AG08395 (cell line): Measurements from ENCODE around the gene SREBF2.

ENCODE experiments used
- DNase-seq: peaks from one replicate; pipeline ENCODE4 v3.0.0; 2012; ENCODE audit warnings: mixed read lengths, low spot score

SREBF2 gene

DNA sequence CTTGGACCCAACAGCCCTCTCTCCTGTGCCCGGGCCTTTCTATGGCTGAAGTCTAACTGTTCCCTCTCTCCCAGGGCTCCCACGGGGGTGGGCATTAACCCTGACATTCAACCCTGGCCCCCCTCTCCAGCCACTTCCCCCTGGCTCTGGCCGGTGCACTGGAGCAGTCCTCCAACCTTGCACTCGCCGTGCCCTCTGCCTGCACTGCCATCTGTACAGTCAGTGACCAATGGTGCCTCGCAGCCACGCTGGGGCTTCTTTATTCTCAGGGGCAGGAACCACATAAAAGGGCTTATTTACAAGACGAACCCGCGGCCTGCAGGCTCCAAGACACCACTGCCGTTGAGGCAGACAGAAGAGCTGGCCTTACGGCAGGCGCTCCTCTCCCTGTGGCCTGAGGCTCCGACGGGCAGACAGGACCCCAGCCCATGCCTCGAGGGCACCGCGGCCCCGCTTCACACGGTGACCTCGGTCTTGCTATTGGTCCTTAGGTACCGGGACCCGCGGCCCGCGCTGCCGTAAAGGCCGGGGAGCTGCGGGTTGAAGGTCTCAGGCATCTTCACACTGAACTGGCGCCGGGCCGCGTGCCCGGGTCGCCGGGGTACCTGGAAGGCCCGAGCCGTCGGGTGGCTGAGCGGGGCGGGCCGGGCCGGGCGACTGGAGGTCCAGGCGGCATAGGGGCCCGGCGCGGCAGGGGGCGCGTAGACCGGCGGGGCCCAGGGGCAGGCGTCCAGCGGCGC lies 76.6 kb downstream of the SREBF2 start:
- no peak for DNase-seq

DNA sequence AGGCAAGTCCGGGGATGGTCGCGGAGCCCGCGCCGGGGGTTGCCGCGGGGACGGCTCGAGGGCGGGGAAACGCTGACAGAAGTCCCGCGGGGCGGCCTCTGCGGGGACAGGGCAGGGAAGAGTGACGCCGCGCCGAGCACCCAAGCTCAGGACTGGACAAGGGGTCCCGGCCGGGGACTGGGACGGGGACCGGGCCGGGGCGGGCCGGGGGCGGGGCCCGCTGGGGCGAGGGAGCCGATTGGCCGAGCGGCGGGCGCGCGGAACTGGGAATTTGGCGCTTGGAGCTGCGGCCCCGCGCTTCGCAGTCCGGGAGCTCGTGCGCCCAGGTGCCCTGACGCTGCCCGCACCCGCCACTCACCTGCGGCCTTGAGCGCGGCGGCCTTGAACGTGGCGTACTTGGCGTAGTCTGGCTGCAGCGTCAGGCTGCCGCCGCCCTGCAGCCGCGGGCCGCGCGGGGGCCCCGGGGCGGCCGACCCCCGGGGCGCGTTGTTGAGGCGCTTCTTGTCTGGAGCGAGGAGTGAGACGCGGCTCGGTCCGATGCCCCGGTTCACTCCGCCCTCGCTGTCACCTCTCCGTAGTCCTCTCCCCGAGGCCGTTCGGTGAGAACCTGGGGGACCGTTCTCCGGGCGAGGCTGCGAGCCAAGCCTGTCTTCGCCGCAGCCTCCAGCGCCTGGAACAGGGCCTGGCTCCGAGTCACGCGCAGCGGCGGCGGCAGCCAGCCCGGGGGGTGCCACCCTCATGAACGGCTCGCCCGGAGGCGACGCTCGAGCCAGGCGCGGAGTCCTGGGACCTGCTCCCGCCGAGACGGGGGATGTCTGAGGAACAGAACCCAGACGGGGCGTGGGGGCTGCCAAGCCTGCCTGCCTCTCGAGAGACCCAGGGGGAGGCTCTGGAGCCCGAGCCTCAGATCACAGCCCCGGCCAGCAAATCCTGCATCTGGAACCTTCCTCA lies 77.4 kb downstream of the SREBF2 start:
- peak; percentile 56 for DNase-seq

DNA sequence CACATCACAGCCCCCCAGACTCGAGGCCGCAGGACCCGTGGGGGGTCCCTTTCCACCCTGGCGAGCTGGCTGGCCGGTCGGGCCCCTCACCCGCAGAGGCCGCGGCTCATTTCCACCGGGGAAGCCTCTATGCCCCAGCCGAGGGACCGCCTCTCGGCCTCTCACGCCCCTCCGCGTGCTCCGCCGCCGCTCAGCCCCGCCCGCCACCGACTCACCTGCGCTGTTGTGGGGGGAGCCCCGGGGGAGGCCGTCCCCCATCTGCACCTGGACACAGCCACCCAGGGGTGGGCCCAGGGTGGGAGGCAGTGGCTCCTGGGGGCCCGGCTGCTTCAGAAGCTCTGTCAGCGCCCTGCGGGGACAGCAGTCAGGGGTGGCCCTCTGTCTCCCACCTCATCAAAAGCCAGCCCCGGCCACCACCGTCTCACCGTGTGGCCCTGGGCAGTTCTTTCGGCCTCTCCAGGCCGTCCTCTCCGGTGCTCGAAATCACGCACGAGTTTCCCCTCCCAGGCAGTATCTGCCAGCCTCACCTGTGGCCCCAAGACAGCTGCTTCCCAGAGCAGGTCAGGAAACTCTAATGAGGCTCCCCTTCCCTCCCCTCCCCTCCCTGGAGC lies 78.2 kb downstream of the SREBF2 start:
- no peak for DNase-seq

DNA sequence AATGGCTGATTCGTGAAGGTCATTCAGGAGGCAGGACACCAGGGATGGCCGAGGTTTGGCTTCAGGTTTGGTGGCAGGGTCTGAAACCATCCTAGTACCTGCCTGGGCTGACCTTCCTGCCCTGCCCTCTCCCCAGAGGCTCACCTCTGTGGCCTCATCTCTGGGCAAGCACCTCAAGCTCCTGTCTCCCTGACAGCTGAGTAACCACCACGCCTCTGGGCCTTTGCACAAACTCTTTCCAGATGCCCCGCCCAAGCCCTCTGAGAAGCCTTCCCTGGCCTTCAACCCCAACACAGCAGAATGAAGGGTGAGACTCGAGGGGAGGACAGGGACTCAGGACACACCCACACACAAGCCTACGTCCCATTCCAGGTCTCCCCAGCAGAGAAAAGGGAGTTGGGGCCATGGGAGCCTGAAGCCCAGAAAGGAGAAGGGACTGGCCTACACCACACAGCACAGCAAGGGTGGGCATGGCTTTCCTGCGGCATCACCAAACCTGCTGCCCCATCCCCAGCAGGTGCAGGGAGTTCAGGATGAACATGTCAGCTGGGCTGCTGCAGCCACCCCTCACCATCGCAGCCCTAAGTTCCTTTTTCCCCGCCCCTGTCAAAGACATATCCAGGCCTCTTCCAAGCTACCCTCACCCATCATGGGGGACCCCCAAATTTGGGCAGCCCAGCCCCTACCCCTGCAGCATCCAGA lies 79.6 kb downstream of the SREBF2 start:
- no peak for DNase-seq

DNA sequence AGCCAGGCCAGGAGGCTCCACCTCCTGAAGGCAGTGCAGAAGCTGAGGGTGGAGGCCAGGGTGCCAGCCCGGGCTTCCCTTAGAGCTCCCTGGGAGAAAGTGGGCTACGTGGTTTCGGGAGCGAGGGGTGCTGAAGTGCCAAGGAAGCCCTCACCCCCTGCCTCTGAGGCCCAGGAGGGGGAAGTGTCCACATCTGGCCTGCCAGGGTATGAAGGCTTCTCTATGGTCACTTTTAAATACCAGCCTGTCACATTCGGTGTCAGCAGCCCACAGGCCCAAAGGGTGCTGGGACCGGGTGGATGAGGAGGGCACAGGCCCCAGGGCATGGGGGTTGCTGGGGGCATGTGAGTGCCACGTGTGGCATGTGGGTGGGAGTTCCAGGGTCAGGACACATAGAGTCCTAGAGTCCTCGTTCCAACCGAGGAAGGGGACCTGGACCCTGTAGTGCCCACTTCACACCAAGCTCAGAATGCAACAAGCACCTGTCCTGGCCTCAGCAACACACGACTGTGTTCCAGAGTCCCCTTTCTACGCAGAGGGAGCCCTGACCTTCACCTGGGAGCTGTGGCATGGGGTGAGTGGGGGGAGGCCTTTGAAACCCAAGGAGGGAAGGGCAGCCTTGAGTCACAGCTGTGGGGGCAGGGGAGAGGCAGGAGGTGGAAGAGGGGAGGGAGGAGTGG lies 80.3 kb downstream of the SREBF2 start:
- DNase-seq = no peak

DNA sequence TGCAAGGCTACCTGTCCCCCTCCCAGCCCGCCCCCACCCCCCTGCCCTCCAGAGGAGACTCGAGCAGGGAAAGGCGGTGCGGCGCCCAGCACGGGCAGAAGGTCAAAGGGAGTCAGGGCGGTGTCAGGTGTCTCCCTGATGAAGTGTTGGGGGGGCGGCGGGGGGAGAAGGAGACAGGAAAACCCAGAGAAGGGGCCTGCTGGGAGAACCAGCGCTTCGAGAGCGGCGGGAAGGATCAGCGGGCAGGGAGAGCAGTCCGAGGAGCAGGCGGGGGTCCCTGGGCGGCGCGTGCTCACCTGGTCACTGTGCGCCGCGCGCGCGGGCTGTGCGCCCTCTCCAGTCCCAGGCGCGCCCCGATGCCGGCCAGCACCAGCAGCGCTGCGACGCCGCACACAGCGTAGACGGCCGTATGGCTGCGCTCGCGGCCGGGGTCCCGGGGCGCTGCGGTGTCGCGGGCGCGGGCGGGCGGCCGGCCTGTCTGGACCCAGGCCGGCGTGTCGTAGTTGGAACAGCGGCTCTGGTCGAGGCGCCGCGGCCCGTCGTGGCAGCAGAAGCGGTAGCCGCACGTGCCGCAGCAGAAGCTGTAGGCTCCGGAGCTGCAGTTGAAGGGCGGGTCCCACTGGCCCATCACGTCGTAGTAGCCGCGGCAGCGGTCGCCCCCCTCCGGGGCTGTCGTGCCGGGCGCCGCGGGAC lies 81.1 kb downstream of the SREBF2 start:
- no peak for DNase-seq

DNA sequence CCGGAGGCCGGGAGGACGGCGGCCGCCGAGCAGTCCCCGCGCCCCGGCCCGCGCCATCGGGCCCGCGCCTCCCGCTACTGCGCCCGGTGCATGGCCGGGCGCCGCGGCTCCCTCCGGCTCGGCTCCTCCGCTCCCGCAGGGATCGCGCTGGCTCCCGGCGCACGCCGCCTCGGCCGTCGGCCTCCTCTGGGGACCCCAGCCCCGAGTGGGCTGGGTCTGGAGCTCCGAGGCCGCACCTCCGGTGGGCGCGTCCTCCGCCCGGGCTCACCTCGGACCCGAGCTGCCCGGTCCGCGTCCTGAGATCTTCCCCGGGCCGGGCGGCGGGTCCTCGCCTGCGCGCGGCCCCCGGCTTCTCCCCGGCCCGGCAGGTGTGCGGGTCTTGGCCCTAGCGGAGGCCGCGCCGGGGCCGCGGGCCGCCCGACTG lies 81.7 kb downstream of the SREBF2 start:
- DNase-seq = no peak

DNA sequence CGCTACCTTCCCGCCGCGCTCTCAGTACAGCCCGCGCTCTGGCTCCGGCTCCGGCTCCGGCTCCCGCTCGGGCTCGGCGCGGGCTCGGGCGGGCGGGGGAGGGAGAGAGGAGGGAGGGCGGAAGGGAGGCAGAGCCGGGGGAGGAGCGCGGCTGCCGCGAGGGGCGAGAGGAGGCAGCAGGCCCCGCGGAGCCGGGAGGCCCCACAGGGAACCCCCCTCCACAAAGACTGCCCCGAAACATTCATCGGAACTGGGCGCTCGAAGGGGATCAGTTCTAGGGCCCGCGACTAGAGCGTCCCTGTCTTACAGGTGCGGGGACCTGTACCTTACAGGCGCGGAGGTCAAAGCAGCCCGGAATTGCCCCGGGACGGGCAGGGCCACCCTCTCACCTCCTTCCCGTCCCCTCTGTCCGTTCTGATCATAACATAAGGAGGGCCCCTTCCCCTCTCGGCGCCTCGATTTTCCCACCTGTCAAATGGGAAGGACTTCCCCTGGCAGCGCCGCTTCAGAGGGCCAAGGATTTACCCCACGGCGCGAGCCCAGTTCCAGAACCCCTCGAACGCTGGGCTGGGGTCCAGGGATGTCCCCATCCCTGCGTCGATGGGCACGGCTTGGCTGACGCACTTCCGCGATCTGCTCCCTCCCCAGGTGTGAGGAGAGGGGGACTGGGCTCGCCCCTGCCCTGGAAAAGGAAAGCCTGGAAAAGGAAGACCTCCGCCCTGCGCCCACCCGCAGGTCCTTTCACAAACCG lies 82.3 kb downstream of the SREBF2 start, which contains the start of gene SHISA8:
SHISA8 (minus strand) TSS at position 40 of the 751 bp plus-strand sequence. CDS start 407 bp downstream, outside the sequence.
- peak; percentile 34 for DNase-seq

DNA sequence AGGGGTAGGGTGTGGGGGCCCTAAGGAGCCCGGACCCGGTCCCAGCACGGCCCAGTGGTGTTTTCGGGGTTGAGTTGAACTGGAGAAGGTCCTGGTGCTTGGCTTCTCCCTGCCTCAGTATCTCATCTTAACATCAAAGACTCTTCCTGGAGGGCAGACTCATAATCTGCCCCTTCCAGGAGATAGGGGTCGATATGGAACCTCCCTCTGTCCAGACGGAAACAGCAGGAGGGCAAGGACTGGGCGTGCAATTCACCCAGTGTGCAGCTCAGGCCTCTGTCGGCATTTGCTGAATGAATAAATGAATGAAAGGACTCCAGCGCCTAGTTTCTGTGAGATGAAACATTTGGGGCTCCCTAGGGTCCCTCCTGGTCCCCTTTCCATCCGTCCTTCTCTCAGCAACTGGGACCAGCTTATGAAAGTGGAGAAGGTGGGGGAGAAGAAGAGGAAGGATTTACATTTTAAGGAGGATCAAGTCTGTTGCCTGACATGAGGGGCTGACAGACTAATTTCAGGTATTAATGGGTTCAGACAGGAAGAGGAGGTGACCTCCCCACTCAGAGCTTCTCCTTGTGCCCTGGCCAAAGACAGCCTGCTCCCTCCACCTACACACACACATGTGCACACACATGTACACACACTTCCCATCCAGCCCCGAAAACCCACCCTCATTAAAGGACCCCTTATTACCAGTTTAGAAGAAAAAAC lies 83.0 kb downstream of the SREBF2 start:
- no peak for DNase-seq

DNA sequence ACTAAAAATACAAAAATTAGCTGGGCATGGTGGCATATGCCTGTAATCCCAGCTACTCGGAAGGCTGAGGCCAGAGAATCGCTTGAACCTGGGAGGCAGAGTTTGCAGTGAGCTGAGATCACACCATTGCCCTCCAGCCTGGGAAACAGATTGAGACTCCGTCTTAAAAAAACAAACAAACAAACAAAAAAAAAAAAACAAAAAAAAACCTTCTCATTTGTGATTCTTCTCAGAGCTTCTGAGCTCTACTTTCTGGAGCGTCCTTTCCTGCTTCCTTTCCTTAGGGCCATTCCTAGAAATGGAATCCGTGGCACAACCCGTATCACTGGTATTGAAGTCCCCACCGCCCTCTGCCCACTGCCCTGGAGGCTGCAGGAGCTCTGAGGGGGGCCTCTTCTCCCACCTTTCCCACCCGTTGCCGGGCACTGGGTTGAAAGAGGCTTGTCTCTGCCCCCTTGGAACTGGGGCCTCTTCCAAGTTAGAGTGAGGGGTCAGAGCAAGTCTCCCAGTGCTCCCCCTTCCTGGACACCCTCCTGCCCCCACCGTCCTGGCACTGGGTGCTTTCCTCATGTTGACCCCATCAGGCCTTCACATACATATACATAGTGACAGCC lies 83.9 kb downstream of the SREBF2 start:
- no peak for DNase-seq

DNA sequence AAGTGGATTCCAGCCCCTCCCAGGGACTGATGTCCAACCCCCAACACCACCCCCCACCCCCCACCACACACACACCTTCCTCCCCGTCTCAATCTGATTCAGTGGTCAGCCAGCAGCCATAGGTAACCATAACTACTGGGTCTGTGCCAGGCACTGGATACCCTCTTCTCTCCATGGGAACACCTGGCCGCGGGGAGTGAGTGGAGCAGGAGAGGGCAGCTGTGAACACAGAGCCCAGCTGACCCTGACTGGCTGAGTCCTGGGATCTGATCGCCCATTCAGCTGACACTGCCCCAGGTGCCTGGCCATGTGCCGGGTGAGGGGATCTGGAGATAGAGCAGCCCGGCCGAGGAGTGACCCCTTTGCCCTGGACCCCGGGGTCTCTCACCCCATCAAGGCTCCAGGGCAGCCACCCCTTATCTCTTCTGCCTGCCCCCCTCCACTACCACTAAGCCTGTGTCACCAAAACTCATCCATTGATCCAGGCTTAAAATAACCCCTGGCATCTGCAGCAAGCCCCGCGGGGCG lies 84.5 kb downstream of the SREBF2 start:
- no peak for DNase-seq

DNA sequence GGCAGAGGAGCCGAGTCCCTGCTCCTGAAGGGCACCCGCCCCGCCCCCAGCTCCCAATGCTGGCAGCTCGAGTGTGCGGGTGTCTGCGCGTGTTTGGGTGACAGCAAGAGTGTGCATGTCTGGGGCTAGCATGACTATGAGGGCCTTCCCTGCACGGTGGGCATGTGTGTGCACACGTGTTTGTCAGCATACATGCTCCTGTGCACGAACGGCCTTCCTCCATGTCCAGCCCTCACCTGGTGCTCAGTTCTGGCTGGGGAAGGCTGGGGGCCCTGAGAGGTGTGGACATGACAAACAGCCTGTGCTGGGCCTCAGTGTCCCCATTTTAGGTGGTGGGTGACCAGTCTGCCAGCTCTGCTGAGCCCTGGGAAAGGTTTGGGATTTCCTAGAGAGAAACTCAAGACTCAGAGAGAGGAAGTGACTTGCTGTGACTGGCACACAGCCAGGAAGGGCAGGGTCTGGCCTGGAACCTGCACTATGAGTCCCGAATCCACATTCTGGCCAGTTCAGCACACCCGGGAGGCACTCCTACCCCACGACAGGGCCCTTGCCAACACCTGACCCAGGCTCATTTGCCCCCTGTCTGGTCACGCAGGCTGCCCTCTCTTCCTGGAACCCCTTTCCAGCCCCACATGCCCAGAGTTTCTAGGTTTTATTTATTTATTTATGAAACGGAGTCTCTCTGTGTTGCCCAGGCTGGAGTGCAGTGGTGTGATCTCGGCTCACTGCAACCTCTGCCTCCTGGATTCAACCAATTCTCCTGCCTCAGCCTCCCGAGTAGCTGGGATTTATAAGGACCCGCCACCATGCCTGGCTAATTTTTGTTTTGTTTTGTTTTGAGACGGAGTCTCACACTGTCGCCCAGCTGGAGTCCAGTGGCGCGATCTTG lies 85.2 kb downstream of the SREBF2 start:
- peak; percentile 32 for DNase-seq

DNA sequence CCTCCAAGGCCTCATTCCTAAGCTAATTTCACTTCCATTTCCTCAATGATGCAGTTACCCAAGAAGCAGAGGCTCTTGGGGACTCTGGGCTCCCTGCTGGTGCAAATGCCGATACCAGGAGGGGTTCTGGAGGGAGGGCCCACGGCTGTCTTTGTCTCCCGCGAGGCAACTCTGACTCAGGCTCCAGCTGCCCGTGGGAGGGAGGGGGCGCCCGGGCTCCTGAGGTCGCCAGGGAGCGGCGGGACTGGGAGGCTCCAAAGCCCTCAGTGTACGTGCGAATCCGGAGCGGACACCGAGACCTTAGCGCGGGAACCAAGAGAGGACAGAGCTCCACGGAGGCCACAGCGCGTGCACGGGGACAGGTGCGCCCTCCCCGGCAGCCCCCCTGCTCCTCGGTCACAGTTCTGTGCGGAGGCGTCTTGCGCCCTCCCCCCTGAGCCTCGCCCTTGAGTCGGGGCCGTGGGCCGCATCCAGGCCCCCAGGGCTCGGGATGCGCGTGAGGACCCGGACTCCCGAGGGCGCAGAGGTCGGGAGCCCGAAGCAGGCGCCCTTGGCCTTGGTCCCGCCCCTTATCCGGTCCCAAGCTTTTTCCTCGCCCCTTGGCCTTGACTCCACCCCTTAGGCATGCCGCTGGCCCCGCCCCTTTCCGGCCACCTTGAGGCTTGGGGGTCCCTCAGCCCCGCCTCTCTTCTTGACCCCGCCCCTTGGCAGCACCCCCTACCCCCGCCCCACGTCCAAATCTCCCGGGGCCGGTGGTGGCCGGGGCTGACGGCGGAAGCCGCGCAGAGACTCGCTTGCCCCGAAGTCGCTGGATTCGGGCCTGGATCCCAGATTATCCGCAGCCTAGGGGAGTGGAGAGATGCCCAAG lies 86.7 kb downstream of the SREBF2 start:
- peak; percentile 66 for DNase-seq

DNA sequence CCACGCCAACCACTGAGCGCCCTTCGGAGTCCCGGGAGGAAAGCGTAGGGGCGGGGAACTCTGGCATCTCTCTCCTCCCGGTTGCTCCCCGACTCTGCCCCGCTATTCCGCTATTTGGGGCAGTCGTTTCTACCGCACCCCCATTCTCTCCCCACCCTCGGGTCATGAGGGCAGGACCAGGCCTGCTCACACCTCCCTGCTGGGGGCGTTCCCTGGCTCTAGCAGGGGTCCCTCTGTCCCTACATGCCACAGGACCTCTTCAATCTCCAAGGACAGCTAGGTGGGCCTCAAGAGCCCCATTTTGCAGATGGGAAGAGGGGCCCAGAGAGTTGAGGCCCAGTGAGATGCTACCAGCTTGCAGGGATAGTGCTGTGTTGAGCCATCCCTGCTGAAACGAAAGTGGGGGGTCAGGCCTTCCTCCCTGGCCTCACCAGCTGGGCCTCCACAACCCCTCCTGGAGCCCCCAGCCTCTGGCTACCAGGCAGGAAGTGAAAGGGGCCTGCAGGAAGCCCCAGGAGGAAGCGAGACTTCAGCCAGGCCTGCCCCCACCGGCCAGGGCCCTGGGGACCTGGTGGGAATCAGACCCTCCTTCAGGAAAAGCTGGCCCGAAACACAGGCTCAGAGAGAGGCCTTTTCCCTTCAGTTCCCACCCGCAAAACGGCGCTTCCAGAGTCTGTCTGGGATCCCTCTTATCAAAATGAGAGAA lies 87.5 kb downstream of the SREBF2 start:
- DNase-seq = no peak

DNA sequence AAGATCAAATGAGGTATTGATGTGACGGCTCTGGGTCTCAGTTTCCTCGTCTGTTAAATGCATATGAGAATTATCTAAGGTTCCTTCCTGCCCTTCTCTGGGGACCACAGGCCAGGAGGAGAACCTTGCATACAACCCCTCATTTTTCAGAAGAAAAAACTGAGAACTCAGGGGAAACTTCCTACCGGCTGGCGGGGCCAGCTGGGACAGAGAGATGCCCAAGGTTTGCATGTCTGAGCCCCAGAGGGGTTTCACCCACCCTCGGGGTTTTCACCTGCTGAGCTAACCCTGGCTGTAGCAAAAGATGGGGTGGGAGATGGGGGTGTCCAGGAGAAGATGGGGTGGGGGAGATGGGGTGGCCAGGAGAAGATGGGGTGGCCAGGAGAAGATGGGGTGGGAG lies 89.4 kb downstream of the SREBF2 start:
- DNase-seq = no peak
